GM19240 (cell line): Measurements from ENCODE around the gene GCGR.
"Not testable (repeated sequence)": the region's sequence is repeated elsewhere in the genome, so short reads cannot be mapped to it uniquely, and the experiment has no call there.

Source experiments
- DNase-seq: peaks from one replicate; pipeline ENCODE4 v3.0.0; 2011; ENCODE audit warnings: low spot score; ENCODE audit not compliant: insufficient read length

Gene GCGR

DNA sequence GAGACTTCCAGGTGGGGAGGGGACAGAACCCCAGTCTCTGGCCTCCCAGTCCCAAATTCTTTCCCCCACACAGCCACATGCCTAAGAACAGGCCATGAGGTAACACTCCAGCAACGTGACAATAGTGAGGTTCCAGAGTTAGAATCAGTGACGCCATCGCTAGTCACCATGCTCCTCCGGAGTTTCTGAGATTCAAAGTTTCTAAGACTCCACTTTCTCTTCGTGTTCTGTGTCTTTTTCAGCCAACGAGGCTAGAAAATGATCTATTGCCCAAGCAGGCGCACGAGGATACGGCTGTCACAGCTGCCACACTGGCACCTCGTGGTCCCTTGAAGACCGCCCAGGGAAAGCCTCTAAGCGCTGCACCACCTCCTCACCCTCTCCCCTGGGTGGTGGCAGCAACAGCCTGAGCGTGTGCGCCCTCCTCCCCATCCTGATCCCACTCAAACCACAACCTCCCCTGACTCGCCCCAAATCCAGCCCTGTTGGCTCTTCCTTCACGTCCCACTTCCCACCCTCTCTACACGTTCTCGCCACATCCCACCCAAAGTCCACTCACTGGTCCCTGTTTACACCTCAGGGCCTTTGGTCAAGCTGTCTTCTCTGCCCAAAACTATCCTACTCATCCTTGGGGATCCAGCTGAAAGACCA lies 28.1 kb downstream of the GCGR start:
- no peak for DNase-seq

DNA sequence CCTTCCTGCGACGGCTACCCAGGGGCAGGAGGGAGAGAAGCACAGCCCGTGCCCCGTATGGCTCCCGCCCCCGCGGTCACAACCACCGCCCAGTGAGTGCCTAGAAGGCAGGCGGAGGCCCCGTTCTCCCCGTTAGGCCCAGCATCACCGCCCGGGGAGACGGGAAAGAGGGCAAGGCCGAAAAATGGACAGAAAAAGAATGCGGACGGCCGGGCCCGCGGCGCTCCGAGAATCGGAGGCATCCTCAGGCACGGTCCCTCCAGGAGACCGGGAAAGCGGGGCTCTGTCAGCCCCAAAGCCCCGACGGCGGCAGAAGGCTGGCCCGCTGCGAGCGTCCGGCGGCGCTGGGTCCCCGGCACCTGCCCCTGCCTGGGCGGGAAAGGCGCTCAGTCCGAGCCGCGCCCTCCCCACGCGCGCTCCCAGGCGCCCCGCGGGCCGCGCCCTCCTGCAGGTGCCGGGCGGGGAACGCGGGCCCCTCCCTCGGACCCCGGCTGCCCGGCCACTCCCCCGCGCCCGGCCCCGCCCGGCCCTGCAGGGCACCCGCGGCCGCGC lies 28.7 kb downstream of the GCGR start:
- no peak for DNase-seq

- peak; percentile 97 for DNase-seq
Observed at GRCh38 chr17:81833160-81833920, 29.4 kb downstream of the GCGR start, which contains the start of gene MCRIP1. MCRIP1 (minus strand) TSS chr17:81833291; CDS start chr17:81824506, 8,785 bp downstream.

GRCh38 chr17:81833921-81834830 lies 30.2 kb downstream of the GCGR start:
- DNase-seq = no peak

GRCh38 chr17:81834831-81835267 lies 30.9 kb downstream of the GCGR start, which contains the start of gene PPP1R27:
PPP1R27 (minus strand) TSS chr17:81835050; CDS start chr17:81834953, 97 bp downstream.
- no peak for DNase-seq

DNA sequence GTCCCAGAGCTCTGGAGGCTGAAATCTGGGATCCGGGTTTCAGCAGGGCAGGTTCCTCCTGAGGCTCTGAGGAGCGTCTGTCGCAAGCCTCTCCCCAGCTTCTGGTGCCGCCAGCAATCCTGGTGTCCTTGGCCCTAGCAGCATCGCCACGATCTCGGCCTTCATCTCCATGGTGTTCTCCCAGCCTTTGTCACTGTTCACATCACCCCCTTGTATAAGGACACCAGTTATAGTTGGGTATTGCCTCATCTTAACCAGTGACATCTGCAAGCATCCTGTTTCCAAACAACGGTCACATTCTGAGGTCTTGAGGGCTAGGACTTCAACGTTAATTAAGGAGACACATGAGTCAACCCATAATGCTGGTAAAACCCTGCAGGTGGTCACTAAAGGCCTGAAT lies 33.7 kb downstream of the GCGR start:
- no peak for DNase-seq

DNA sequence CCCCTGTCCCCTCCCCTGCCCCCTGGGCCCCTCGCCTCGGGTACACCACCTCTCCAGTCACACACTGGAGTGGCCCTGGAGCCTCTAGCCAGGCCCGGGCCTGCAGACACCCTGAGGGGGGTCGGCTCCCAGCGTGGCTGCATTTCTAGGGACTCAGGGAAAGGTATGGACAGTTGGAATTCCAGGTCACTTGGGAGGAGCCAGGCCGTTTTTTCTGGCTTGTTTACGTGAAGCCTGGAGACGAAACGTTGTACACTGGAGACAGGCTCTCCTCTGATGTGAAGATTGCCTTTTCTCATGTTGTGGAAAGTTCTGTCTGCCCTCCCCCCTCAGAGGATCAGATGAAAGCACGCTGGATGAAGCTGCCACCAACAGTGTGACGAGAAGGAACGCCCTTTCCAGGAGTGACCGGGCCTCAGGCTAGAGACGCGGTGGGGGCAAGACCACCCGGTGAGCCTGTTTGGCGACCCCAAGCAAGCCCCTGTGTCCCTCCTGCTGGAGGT lies 34.9 kb downstream of the GCGR start:
- DNase-seq = no peak

GRCh38 chr17:81839301-81839700 lies 35.4 kb downstream of the GCGR start:
- no peak for DNase-seq

DNA sequence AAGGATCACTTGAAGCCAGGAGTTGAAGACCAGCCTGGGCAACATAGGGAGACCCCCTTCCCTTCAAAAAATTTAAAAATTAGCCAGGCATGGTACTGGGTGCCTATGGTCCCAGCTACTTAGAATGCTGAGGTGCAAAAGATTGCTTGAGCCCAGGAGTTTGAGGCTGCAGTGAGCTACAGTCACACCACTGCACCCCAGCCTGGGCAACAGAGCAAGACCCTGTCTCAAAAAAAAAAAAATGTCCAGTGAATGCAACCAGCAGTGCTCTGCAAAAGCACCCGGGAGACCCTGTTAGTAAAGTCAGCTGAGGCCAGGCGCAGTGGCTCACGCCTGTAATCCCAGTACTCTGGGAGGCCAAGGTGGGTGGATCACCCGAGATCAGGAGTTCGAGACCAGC lies 36.1 kb downstream of the GCGR start:
- not testable (repeated sequence) for DNase-seq

DNA sequence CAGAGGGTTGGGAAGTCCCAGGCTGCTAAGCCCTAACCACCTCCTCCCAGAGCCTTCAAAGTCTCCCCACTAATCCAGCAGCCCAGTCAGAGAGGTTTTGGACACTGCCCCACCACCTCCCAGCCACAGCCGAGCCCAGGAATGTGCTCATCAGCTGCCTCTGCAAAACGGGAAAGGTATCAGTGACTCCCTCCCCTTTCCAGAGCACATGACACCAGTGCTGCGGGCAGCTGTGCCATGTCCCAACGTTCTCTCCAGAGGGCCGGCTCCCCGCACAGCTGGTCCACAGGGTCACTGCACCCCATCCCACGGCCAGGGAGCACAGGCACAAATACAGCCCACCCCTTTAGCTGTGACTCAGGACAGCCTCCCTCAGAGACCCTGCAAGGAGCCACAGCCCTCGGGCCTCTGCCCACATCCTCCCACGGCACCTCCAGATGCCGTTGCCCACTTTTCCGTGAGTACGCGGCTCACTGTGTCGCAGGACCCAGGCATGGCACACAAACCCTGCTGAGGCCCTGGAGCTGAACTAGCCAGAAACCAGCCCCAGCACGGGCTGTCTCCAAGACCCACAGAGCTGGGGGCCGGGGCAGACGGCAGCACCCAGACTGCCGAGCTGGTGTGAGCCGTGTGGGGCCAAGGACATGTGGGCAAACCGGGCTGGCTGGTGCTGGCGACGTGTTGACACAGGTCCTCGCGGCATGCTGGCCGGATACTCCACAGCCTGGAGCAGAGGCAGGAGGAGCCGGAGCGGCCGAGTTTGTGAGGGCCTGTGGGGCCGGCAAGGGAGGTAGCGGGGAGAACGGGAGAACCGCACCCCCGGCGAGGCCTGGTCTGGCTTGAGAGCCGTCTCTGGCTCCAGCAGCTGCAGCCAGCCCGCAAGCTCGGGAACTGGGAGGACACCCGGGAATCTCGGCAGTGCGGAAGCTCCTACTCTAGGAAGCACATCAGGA lies 37.2 kb downstream of the GCGR start:
- no peak for DNase-seq

DNA sequence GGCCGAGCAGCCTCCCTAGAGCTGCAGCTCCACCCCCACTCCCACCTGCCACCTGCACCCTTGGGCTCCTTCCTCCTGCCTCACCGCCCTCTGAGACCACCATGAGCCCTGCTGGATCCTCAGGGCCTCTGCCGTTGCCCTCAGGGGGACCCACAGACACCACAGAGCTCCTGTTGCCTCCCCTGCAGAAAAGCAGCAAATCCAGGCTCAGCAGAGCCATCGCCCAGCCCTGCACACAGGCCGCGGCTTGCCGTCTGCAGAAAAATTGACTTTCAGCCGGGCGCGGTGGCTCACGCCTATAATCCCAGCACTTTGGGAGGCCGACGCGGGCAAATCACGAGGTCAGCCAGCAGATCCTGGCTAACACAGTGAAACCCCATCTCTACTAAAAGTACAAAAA lies 37.9 kb downstream of the GCGR start:
- no peak for DNase-seq

GRCh38 chr17:81842378-81842724 lies 38.4 kb downstream of the GCGR start:
- DNase-seq = no peak

DNA sequence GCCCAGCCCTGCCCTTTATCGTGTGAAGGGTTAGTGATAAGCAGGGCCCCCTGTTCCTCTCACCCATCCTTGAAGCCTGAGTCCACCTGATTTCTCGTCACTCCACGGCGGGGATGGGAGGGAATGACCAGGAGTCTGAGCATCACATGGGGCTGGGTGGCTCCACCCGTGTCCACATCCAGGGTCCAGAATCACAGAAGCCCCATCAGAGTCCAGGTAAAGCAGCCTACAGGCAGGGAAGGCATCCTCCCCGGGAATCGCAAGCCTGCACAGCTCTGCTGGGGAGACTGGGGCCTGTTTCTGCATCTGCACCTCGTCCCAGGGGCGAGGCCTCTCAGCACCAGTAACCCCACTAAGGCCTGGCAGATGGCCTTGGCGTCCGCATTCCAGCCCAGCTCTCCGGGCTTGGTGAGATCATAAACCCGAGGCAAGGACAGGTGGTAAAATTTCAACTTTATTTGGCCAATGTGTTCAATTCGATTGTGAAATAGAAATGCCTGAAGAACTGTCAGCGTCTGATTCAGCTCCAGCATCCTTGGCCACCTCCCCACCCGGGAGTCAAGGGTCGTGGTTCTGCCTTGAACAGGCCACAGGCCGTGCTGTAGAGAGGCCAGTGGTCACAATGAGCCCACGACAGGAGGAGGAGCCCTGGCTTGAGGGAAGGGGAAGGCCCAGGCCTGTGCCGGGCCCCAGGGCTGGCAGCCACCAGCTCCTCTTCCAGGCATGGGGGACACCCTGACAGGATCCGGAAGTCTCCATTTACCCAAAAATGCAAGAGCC lies 39.0 kb downstream of the GCGR start:
- no peak for DNase-seq

DNA sequence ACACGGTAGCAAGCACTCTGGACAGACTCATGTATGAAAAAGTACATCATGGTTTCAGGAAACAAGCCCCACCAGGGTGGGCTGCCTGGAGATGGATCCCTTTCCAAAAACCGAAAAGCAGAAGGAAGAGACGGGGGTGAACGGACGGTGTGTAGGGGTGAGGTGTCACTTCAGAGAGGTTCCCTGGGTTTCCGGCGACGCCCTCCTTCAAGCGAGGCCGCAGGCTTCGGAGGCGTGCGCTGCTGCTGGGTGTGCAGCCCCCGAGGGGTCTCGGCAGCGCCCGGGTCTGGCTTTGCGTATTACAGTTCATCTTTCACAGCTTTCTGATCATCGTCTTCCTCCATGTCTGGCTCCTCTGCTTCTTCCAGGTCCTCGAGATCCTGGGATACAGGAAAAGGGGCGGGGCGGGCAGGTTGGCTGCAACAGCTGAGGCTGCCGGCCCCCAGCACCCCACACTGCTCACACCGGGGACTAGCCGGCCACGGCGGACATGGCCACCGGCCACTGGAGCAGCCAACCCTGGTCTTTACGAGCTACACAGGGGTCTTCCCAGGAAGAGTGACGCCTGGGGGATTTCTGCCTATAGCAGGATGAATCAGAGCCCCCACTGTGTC lies 39.9 kb downstream of the GCGR start:
- DNase-seq = no peak

GRCh38 chr17:81844327-81844851 lies 40.4 kb downstream of the GCGR start:
- no peak for DNase-seq

GRCh38 chr17:81844887-81845286 lies 40.9 kb downstream of the GCGR start:
- DNase-seq = no peak

- no peak for DNase-seq
Observed at GRCh38 chr17:81845361-81845760, 41.4 kb downstream of the GCGR start.

DNA sequence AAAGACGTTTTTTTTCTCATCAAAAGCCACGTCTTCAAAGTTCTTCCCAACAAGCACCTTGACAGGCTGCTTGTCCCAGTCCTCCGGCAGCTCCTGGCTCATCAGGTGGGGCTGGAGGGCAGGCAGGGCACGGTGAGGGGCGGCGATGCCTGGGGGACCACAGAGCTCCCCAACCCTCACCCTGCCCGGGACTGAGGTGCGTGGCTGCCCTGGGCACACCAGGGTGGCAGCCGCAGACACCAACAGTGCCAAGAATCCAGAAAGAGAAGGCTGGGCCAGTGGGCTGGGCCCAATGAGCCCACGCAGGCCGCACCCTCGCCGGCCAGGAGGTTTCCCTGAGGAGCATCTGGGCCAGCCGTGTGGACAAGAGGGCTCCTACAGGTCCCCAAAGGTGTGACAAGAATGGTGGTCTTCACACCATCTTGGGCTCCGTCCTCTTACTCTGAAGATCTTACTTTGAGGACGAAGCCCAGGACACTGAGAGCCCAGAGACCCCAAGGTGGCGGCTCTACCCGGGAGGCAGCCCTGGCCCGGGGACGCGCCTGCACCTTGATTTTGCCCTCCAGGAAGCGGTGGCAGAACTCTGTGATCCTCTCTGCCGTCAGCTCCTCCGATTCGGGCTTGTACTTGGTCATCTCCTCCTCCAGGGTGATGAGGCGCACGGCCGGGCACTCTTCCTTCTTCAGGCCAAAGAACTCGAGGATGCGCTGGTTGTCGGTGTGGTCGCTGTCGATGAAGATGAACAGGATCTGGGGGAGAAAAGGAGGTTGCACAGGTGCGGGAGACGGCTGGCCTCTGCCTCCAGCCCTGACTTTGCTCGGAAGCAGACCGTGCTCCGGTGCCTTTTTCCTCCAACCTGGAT lies 42.2 kb downstream of the GCGR start:
- DNase-seq = no peak
